ENCODE data around the gene AGMAT. TPM values are rescaled to one million over a fixed set of nuclear protein-coding genes. Genes with fewer than 3 reads are reported as not detected.

AGMAT gene
- total and polyA plus RNA-seq, 2 of the 8 experiments (the other 6 are each of a cell fraction or from before 2014, with no cell fraction given) = 3.7 to 5.8 TPM

- H3K79me2 ChIP-seq (ENCODE audit: control insufficient read depth in 1 of 2, insufficient read depth in 2 of 2, low read length in 2 of 2) = no peaks in the 10 kb centered on the region
- POLR2A ChIA-PET (ENCODE audit: partially characterized antibody) = no interaction called here
- no peak overlapping the region for H3K9ac ChIP-seq (replicated peaks in 1 of 4; ENCODE audit: extremely low read depth in 1 of 4, low read depth in 3 of 4, low read length in 3 of 4)
- H3K18ac ChIP-seq (ENCODE audit: extremely low read depth, low read length) = no peak overlapping the region
- H3K4me1 ChIP-seq (replicated peaks in 1 of 4; ENCODE audit: control insufficient read depth in 3 of 4, insufficient read depth in 4 of 4, low read length in 3 of 4) = no peaks in the 10 kb centered on the region
- no peak overlapping the region for H2BK20ac ChIP-seq (ENCODE audit: low read length)
- H2BK12ac ChIP-seq (ENCODE audit: low read depth, low read length) = no peak overlapping the region
- H4K5ac ChIP-seq (ENCODE audit: insufficient read length, low read depth, low read length) = no peak overlapping the region
- H3K79me1 ChIP-seq (ENCODE audit: low read depth, low read length) = no peaks in the 10 kb centered on the region
- H2BK120ac ChIP-seq (replicated peaks; ENCODE audit: low read depth, low read length) = no peak overlapping the region
- no peak overlapping the region for H4K8ac ChIP-seq (ENCODE audit: extremely low read depth, insufficient read depth, low read length)
- no peak overlapping the region for H3K27ac ChIP-seq (ENCODE audit: low read depth, low read length)
- FAIRE-seq = no peak
- no peak for DNase-seq (ENCODE audit: low read depth in 1 of 2, low spot score in 2 of 2)
- H3K14ac ChIP-seq (ENCODE audit: insufficient read length) = no peak overlapping the region
- no peak overlapping the region for H3K4me2 ChIP-seq (ENCODE audit: insufficient read depth in 1 of 2, low read depth in 2 of 2, low read length in 2 of 2)
- H2BK15ac ChIP-seq (ENCODE audit: low read length) = no peak overlapping the region
- TF ChIP-seq SAP30 (IDR thresholded peaks at IDR 0.05; ENCODE audit: insufficient read depth, insufficient replicate concordance, low read length) = no peak
- no peak for TF ChIP-seq TAF7 (optimal IDR thresholded peaks at IDR 0.05; ENCODE audit: borderline replicate concordance, low read depth, low read length)
- no peak for TF ChIP-seq RAD21 (IDR thresholded peaks at IDR 0.05 in 1 of 2, conservative IDR thresholded peaks at IDR 0.05 in 1 of 2; ENCODE audit: low read depth in 2 of 2, low read length in 2 of 2)
- TF ChIP-seq TAF1 (IDR thresholded peaks at IDR 0.05; ENCODE audit: low read depth, low read length) = no peak
- TF ChIP-seq POLR2A (IDR thresholded peaks at IDR 0.05; ENCODE audit: control extremely low read depth in 1 of 2, low read depth in 2 of 2, low read length in 2 of 2) = no peak
- no peak for TF ChIP-seq SUZ12 (IDR thresholded peaks at IDR 0.05; ENCODE audit: low read length)
- no peak for TF ChIP-seq E2F6 (IDR thresholded peaks at IDR 0.05)
- no peak for TF ChIP-seq GABPA (IDR thresholded peaks at IDR 0.05; ENCODE audit: borderline replicate concordance, insufficient read depth, low read length)
- no peak for TF ChIP-seq SIX5 (IDR thresholded peaks at IDR 0.05; ENCODE audit: low read depth, low read length)
- no peak for TF ChIP-seq RFX5 (IDR thresholded peaks at IDR 0.05; ENCODE audit: borderline replicate concordance, low read depth, low read length)
- TF ChIP-seq SP2 (IDR thresholded peaks at IDR 0.05; ENCODE audit: low read length) = no peak
- no peak for TF ChIP-seq SIN3A (conservative IDR thresholded peaks at IDR 0.05 in 1 of 2, IDR thresholded peaks at IDR 0.05 in 1 of 2; ENCODE audit: low read depth in 1 of 2, low read length in 2 of 2)
- H3K23me2 ChIP-seq (ENCODE audit: low read depth, low read length) = no peaks in the 10 kb centered on the region
- WGBS, 2 experiments (ENCODE audit: extremely low coverage in 1 of 2, insufficient coverage in 1 of 2, insufficient read length in 1 of 2, insufficient replicate concordance in 2 of 2, low coverage in 1 of 2, low lambda C conversion rate in 2 of 2, missing lambda C conversion rate in 1 of 2) = 96% methylated on average over 6 of the region's 6 CpGs; no CpG with 5 or more reads in 1 of the 2 experiments
- H2BK5ac ChIP-seq (ENCODE audit: low read depth, low read length) = no peak overlapping the region
- no peaks in the 10 kb centered on the region for H3K27me3 ChIP-seq (replicated peaks in 1 of 4; ENCODE audit: control insufficient read depth in 3 of 4, extremely low read depth in 1 of 4, insufficient read depth in 3 of 4, low read length in 3 of 4)
- H3K36me3 ChIP-seq (ENCODE audit: control insufficient read depth in 2 of 4, insufficient read depth in 4 of 4, low read length in 3 of 4) = peaks cover 7 to 29% (median 17%) of the 10 kb centered on the region in 4 experiments; a peak in 6 of 8 replicates
- H2AFZ ChIP-seq (ENCODE audit: low read length) = no peak overlapping the region
- H3K4ac ChIP-seq (replicated peaks; ENCODE audit: insufficient read length, low read depth, low read length) = no peak overlapping the region
- H3K56ac ChIP-seq (replicated peaks; ENCODE audit: insufficient read length, low read depth, low read length) = no peak overlapping the region
- CTCF ChIA-PET (ENCODE audit: partially characterized antibody) = no interaction called here
- H2AK5ac ChIP-seq (ENCODE audit: low read depth, low read length) = no peak overlapping the region
- H3K23ac ChIP-seq (ENCODE audit: insufficient read length) = no peak overlapping the region
- no peak overlapping the region for H3K4me3 ChIP-seq (ENCODE audit: extremely low read depth in 1 of 4, insufficient read depth in 2 of 4, low read depth in 3 of 4, low read length in 4 of 4)
- H4K91ac ChIP-seq (replicated peaks; ENCODE audit: insufficient read length, low read length) = no peak overlapping the region
- H3K9me3 ChIP-seq (ENCODE audit: insufficient read depth in 2 of 2, low read depth in 1 of 2, low read length in 1 of 2) = no peaks in the 10 kb centered on the region
- H4K20me1 ChIP-seq (replicated peaks in 1 of 2; ENCODE audit: control insufficient read depth in 1 of 2, insufficient read depth in 2 of 2, low read length in 2 of 2) = peaks cover 0 to 2% of the 10 kb centered on the region in 2 experiments
Observed at GRCh38 chr1:15550573-15550972, 34.3 kb downstream of the AGMAT start.
